ENCODE data around the gene PROB1. TPM values are rescaled to one million over a fixed set of nuclear protein-coding genes. Genes with fewer than 3 reads are reported as not detected.

Gene PROB1
- total RNA-seq, 1 donor from 2014 or later: 2.2 TPM

GRCh38 chr5:139406963-139407362 lies 12.1 kb upstream of the PROB1 start:
- peaks cover 13% of the 10 kb centered on the region for H3K4me1 Mint-ChIP-seq (ENCODE audit: low read depth)
- H3K9me3 Mint-ChIP-seq (ENCODE audit: low read depth): no peaks in the 10 kb centered on the region
- TF ChIP-seq CTCF (IDR thresholded peaks at IDR 0.05; ENCODE audit: unreplicated experiment): no peak
- no peak for DNase-seq (ENCODE audit: low spot score, unreplicated experiment)
- H3K27ac Mint-ChIP-seq: no peak overlapping the region
- H3K27me3 Mint-ChIP-seq: no peaks in the 10 kb centered on the region
- H3K4me3 Mint-ChIP-seq (ENCODE audit: low read depth): no peak overlapping the region
- H3K36me3 Mint-ChIP-seq (ENCODE audit: insufficient read depth): no peaks in the 10 kb centered on the region

- H3K9me3 Mint-ChIP-seq (ENCODE audit: low read depth): no peaks in the 10 kb centered on the region
- H3K27me3 Mint-ChIP-seq: no peaks in the 10 kb centered on the region
- H3K36me3 Mint-ChIP-seq (ENCODE audit: insufficient read depth): peaks cover 2% of the 10 kb centered on the region
- TF ChIP-seq CTCF (IDR thresholded peaks at IDR 0.05; ENCODE audit: unreplicated experiment): no peak
- peaks cover 13% of the 10 kb centered on the region for H3K4me1 Mint-ChIP-seq (ENCODE audit: low read depth)
- no peak for DNase-seq (ENCODE audit: low spot score, unreplicated experiment)
- H3K27ac Mint-ChIP-seq: peak overlapping the region; percentile 99
- peak overlapping the region; percentile 98 for H3K4me3 Mint-ChIP-seq (ENCODE audit: low read depth)
Measured at GRCh38 chr5:139404484-139404840, 9.6 kb upstream of the PROB1 start.

- Mint-ChIP-seq H3K36me3 (ENCODE audit: insufficient read depth) (peaks cover 2% of the 10 kb centered on the region), H3K9me3 (ENCODE audit: low read depth) (no peaks in the 10 kb centered on the region), H3K27me3 (no peaks in the 10 kb centered on the region), H3K4me3 (ENCODE audit: low read depth) (peak within 1 kb of the TSS; percentile 98), H3K27ac (peak within 1 kb of the TSS; percentile 99), H3K4me1 (ENCODE audit: low read depth) (peaks cover 13% of the 10 kb centered on the region)
- peak; percentile 91 for DNase-seq (ENCODE audit: low spot score, unreplicated experiment)
- no peak for TF ChIP-seq CTCF (IDR thresholded peaks at IDR 0.05; ENCODE audit: unreplicated experiment)
Measured at GRCh38 chr5:139403787-139404483, 9.0 kb upstream of the PROB1 start, which contains the start of gene SPATA24. TSS of gene SPATA24 (minus strand) at chr5:139404089. CDS start at chr5:139404060, 29 bp downstream.

- H3K36me3 Mint-ChIP-seq (ENCODE audit: insufficient read depth): peaks cover 2% of the 10 kb centered on the region
- peaks cover 13% of the 10 kb centered on the region for H3K4me1 Mint-ChIP-seq (ENCODE audit: low read depth)
- DNase-seq (ENCODE audit: low spot score, unreplicated experiment): no peak
- no peaks in the 10 kb centered on the region for H3K27me3 Mint-ChIP-seq
- H3K4me3 Mint-ChIP-seq (ENCODE audit: low read depth): peak overlapping the region; percentile 98
- no peak for TF ChIP-seq CTCF (IDR thresholded peaks at IDR 0.05; ENCODE audit: unreplicated experiment)
- H3K9me3 Mint-ChIP-seq (ENCODE audit: low read depth): no peaks in the 10 kb centered on the region
- H3K27ac Mint-ChIP-seq: peak overlapping the region; percentile 99
Measured at GRCh38 chr5:139403418-139403786, 8.5 kb upstream of the PROB1 start.

- peak overlapping the region; percentile 98 for H3K4me3 Mint-ChIP-seq (ENCODE audit: low read depth)
- H3K4me1 Mint-ChIP-seq (ENCODE audit: low read depth): peaks cover 13% of the 10 kb centered on the region
- peaks cover 2% of the 10 kb centered on the region for H3K36me3 Mint-ChIP-seq (ENCODE audit: insufficient read depth)
- TF ChIP-seq CTCF (IDR thresholded peaks at IDR 0.05; ENCODE audit: unreplicated experiment): peak; percentile 43
- no peaks in the 10 kb centered on the region for H3K27me3 Mint-ChIP-seq
- no peak for DNase-seq (ENCODE audit: low spot score, unreplicated experiment)
- no peaks in the 10 kb centered on the region for H3K9me3 Mint-ChIP-seq (ENCODE audit: low read depth)
- H3K27ac Mint-ChIP-seq: peak overlapping the region; percentile 99
Measured at GRCh38 chr5:139402561-139403158, 7.8 kb upstream of the PROB1 start.

Data from progenitor cell of endocrine pancreas (in vitro differentiated cells).